NOMO-1 treated with DMSO at 0.1 percent for 48 hours (cell line): ENCODE data around the gene MAPK11.
"Not testable (repeated sequence)": the region's sequence is repeated elsewhere in the genome, so short reads cannot be mapped to it uniquely, and the experiment has no call there.

Experiments
- DNase-seq: peaks from one replicate; lab custom pipeline; 2025; ENCODE audit not compliant: unreplicated experiment; lab: John Stamatoyannopoulos, UW

MAPK11 gene

DNA sequence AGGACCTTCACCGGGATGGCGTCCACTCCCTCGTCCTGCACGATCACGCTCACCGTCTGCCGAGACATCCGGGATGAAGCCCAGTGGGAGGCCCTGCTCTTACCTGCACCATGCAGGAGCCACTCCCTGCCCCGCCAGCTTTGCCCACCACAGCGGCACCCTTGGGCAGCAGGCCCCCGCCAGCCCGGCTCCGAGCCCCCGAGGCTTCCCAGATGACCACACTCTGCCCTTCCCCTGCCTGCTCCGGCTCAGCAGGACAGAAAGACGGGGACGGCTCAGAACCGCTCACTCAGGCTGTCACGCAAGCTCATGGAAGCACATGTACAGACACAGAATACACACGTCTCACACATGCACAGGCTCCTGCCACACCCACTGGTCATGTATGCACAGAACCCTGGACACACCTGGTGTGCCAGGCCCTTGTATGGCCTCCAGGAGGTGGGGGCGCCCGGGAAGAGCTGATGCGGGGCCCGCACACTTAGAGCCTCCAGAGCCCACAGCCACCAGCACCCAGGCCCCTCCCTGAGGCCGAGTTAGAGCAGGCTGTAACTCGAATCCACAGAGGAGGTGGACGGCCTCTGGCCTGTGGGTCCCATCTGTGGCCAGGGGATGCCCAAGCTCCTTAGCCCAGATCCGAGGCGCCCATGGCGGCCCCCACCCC, 8.9 kb upstream of the MAPK11 start:
- no peak for DNase-seq

DNA sequence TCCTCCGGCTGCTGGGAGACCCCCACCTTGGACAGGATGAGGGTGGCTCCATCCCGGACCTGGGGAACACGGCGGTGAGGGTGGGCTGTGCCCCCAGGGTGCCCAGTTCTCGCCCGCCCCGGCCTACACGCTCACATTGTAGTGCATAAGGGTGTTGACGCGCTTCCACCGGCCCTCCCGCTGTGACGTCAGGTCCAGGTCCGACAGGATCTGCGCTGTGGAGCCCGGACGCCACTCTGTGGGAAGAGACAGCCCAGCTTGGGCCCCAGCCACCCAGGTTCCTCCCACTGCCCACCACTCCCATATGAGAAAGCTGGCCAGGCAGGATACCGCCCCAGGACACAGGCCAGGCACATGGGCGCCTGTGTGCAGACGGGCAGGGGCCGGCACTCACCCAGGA, 8.3 kb upstream of the MAPK11 start:
- no peak for DNase-seq

DNA sequence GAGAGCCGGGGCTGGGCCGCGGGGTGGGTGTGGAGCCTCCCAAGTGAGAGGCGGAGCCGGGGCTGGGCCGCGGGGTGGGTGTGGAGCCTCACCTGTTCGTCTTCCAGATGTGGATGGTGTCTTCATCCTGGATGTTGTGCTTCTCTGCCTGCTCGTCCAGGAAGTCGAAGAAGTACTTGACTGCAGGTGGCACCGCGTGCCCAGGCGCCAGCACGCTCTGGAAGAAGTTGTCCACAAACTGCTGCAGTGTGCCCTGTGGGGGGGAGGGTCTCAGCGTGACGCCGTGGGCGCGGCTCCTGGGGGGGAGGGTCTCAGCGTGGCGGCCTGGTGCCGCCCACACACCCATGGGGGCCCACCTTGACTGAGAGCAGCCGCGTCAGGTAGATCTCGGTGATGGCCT, 7.6 kb upstream of the MAPK11 start:
- no peak for DNase-seq

DNA sequence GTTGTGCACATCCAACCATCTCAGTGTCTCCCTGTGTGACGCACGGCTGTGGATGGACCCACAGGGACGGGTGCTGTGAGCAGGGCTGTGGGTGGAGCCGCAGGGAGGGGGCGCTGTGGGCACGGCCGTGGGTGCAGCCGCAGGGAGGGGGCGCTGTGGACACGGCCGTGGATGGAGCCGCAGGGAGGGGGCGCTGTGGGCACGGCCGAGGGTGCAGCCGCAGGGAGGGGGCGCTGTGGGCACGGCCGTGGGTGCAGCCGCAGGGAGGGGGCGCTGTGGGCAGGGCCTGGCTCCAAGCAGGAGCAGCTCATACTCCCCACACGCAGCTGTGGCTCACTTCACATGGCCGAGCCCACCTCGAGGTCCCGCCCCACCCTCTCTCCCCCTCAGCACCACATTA, 6.0 kb upstream of the MAPK11 start:
- DNase-seq = peak; percentile 19

DNA sequence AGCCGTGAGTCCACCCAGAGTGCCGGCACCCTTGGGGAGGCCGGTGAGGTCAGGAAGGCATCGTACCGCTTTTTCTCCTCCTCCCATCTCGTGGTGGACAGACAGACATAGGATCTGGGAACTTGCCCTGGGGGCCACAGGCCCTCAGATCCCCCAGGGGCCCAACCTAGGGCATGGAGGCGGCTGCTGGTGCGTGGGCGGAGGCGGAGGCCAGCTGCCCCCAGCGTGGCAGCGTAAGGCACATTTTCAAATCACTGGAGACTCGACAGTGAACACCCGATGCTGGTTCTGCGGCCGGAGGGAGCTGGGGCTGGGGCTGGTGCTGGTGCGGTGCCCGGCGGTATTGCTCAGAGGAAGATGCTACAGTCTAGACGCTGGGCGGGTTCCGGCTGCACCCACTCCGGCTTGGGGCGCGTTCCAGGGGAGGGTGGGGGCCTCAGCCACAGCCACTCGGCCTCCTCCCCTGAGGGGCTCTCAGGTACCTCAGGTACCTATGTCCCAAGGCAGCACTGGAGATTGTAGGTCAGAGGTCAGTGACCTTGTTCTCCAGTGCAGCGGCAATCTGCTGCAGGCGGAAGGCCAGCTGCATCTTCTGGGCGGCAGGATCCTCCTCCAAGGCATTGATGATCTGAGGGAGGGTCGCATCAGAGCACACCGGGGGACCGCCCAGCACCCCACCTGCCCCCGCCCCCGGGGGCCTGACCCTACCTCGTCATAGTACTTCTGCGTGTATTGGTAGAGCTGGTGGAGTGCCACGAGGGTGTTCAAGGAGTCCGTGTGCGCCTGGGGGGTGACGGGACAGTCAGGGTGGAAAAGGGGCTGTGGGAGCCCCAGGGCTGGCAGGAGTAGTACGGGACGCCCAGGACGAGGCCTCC, 5.2 kb upstream of the MAPK11 start:
- DNase-seq = no peak

DNA sequence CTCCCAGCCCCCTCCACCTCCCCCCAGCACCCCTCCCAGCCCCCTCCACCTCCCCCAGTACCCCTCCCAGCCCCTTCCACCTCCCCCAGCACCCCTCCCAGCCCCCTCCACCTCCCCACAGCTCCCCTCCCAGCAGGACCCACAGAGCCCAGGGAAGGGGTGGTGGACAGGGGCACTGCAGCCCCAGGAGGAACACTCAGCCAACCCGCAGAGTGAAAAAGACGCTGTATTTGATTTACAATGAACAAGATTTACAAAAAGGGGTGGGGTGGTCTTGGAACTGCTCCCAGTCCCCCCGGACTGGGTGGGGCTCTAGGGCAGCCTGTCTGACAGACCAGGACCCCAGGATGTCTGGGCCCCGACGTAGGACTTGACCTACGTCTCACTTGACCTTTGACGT, 4.6 kb upstream of the MAPK11 start:
- DNase-seq = no peak

DNA sequence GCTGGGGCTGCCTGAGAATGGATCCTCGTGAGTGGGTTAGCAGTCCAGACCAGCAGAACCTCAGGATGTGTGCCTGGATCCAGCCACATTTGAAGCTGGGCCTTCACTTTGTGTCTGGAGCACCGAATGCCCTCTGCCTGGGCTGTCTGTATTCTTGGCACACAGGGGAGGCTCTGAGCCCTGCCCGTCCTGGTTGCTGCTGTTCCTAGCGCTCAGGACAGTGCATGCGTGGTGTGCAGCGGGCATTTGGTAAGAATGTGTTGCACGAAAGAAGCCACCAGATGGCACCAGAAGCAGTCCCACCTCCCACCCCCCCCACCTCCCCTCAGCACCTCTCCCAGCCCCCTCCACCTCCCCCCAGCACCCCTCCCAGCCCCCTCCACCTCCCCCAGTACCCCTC, 4.1 kb upstream of the MAPK11 start:
- peak; percentile 33 for DNase-seq

DNA sequence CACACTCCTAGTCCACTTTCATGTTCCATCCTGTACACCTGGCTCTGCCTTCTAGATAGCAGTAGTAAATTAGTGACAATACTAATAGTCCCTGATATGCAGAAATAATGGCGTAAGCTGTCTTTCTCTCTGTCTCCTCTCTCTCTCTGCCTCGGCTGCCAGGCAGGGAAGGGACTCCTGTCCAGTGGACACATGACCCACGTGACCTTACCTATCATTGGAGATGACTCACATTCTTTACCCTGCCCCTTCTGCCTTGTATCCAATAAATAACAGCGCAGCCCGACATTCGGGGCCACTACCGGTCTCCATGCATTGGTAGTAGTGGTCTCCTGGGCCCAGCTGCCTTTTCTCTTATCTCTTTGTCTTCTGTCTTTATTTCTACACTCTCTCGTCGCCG, 3.6 kb upstream of the MAPK11 start:
- not testable (repeated sequence) for DNase-seq

DNA sequence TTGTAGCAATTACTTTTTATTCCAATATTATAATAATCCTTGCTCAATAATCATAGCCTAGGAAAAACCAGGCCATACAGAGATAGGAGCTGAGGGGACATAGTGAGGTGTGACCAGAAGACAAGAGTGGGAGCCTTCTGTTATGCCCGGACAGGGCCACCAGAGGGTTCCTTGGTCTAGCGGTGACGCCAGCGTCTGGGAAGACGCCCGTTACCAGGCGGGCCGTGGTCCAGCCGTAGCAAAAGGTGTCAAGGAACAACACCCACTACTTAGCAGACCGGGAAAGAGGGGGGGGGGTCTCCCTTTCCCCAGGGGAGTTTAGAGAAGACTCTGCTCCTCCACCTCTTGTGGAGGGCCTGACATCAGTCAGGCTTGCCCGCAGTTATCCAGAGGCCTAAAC, 3.2 kb upstream of the MAPK11 start:
- DNase-seq = not testable (repeated sequence)

DNA sequence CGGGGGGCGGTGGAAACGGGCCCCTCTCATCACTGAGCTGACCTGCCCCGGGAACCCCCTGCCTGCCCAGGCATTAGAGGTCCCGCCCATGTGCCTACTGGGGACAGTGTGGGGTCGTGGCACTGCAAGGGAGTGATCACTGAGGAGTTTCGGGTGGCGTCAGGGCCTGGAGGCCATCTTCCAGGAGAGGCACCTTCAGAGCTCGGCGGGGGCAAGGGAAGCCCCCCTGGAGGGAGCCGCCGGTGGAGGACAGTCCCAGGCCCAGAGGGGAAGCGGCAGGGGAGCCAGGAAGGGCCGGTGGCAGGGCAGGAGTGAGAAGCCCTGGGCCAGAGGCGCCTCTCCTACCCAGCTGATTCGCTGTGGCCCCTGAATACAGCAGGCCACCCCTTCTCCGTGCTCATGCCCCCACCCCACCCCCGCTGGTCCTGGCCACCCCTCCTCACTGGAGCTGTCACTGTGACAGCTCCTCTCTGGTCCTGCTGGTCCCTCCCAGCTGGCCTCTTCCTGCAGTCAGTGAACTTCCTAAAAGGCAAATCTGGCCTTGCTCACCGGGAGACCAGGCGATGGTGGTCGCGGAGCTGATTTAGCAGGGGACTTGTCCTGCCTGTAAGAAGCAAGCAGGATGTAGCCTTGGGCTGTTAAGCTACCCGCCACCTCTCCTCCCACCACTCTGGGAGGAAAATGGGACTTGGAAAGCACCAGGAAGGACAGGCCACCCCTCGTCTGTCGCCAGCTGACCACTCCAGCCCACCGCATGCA, 2.0 kb upstream of the MAPK11 start:
- no peak for DNase-seq

DNA sequence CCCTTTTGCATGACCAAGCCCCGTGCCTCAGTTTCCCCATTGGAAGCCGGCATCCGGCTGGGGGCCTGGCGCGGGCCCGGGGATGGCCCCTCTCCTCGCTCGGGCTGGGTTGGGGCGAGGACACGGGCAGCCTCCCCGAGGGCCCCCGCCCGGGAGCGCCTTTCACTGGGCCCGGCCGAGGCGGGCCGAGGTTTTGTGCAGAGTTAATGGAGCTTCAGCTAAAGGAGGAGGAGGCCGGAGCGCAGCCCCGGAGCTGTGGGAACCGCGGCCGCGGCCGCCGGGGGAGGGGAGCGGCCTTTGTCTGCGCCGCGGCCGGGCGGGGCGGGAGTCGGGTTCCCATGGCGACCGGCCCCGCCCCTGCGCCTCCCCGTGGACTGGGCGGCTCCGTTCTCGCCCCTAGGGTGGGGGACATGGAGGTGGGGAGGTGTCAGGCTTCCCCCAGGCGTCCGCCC, 1.4 kb upstream of the MAPK11 start:
- DNase-seq = peak; percentile 17

DNA sequence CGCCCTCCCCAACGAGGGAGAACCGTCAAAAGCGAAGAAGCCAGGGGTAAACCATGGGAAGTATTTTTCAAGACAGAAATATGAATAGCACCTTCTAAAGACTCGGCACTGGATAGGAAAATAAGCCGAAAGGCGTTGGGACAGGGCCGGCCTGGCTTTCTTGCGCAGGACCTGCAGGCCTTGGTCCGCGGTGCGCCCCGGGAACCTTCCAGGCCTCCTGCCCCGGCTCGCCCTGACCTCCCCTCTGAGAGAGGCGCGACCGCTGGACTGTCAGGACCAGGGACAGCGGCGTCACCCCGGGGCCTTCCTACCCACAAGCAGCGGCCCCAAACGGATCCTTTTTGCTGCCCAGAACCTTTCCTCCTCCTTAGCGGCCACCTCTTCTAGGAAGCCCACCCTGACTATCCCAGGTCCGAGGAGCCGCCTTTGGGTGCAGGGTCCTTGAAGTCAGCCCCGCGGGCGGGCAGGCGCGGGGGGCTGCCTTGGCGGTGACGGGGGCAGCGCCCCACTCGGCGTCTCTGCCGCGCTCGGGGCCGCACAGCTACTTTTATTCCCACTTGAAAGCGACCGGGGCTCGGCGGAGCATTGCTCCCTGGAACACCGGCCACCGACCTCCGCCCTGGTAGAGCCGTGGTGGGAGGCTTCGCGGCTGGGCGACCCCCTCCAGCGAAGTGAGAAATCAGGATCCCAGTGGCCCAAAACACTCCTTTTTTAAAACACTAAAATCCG, 650 bp upstream of the MAPK11 start:
- peak; percentile 40 for DNase-seq

DNA sequence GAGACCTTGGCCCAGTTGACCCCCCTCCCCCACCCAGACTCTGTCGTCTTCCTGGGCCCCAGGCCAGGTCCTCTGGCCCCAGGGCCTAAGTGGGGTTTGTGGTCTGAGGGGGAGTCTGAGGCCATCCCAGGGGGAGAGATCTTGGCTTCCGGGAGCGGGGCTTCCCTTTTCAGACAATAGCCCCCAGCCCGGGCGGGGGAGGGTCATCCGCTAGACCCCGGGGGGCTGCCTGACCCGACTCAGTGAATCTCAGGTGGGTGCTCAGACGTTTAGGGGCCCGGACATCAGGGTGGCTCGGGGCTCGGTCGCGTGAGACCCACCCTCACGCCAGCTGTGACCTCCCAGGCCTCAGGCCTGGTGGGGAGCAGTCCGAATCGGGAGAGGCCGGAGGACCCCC, 609 bp downstream of the MAPK11 start:
- DNase-seq = no peak

DNA sequence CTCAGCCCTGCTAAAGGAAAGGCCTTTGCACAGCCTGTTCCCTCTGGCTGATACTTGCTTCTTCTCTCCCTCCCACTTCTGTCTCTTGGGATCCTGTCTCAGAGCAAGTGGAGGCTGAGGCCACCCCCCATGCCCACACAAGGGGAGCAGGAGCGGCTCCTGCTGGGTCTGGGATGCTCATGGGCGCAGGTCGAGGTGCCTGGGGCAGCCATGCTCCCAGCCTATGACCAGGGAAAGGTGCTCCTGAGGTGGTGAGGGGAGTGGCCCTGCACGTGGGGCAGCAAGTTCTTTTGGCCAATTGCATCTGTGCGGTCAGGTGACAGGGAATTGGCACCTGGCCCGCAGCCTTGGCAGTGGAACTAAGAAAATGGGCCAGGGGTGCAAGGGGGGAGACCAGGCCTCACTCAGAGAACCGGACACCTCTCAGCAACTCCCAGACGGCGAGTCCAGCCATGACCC, 1.5 kb downstream of the MAPK11 start:
- DNase-seq = no peak

DNA sequence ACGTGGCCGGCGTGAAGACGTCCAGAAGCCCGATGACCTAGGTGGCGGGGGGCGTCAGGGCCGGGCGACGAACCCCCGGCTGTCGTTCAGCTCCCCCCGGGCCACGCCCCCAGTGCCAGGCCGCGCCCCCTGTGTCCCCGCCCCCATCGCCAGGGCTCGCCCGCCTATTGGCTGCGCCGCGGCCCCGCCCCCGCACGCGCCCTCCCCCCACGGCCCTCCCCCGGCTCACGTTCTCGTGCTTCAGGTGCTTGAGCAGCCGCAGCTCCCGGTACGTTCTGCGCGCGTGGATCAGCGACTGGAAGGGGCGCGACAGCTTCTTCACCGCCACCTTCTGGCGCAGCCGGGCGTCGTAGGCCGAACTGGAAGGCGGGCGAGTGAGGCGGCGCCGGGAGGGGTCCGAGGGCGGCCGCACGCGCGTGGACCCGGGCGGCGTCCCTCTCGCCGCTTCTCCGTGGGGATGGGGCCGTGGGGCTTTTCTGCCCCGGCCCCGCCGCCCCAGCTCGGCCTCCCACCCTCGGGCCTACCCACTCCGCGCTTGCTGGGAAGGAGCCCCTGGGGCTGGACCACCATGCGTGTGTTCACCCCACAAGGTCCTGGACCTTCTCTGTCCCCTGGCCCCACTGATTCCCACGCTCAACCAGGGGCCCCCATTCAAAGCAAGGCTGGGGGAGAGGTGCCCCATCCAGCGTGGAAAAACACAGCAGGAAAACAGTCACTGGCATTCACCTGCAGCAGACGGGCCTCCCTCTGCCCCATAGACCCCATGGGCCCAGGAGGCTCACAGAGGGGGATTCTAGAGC, 2.4 kb downstream of the MAPK11 start:
- no peak for DNase-seq

DNA sequence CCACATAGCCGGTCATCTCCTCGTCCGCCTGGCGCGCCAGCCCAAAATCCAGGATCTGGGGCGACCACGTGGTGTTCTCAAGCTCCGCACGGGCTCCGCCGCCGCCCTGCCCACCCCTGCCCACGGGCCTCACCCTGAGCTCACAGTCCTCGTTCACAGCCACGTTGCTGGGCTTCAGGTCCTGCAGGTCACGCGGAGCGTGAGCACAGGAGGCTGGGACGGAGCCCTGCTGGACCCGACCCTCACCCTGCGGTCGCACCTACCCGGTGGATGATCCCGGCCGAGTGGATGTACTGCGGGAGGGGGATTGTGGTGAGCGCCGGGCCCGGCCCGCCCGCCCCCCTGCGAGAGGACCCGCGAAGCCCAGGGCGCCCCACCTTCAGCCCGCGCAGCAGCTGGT, 3.2 kb downstream of the MAPK11 start:
- no peak for DNase-seq

DNA sequence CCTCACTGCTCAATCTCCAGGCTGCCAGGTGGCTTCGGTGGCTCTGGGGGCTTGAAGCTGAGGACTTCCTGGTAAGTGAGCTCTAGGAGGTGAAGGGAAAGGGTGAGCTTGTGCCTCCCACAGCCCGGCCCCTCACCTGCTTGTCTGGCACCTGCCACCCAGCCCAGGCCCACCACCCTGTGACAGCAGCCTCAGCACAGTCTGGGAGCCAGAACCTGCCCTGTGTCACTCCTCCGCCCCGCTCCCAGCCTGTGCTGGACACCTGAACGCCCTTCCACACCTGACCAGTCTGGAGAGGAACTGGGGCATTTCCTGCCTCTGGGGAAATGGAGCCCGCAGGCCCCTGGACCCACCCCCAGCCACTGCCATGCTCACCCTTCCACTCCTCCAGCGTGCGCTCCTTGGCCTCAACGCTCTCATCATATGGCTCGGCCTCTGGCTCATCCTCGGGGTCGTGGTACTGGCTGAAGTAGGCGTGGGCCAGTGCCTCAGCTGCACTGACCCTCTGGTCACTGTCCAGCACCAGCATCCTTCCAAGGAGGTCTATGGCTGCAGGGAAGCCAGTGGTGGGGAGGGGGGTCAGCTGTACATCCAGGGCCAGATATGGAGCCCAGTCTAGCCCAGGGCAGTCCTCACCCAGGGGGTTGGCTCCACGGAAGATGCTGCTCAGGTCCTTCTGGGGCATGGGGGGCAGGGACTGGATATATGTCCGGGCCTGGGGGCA, 5.1 kb downstream of the MAPK11 start:
- no peak for DNase-seq

DNA sequence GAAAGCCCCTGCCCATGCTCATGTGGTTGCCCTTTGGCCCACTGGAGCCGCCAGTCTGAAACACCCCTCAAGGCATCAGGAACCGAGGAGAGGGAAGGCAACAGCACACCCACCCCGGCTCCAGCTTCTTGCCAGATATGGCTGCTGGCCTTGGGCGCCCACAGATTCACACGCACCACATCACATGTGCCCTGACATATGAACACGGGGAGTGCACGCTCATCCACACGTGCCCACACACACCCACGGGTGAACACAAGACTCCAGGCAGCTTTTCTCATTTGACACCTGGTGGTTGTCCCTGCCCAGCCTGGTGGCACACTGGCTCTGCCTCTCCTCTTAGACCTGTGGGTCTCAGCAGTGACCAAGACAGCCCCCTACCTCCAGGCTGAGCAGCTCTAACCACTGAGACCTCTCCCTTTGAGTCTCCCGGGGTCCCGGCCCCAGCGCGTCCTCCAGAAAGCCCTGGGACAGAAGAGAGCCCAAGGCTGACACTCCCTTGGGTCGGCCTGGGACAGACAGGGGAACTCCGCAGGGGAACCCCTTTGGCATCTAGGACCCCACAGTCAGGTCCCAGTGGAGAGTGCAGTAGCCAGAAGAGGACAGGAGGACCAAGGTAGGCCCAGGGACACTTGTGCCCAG, 6.0 kb downstream of the MAPK11 start:
- DNase-seq = no peak

DNA sequence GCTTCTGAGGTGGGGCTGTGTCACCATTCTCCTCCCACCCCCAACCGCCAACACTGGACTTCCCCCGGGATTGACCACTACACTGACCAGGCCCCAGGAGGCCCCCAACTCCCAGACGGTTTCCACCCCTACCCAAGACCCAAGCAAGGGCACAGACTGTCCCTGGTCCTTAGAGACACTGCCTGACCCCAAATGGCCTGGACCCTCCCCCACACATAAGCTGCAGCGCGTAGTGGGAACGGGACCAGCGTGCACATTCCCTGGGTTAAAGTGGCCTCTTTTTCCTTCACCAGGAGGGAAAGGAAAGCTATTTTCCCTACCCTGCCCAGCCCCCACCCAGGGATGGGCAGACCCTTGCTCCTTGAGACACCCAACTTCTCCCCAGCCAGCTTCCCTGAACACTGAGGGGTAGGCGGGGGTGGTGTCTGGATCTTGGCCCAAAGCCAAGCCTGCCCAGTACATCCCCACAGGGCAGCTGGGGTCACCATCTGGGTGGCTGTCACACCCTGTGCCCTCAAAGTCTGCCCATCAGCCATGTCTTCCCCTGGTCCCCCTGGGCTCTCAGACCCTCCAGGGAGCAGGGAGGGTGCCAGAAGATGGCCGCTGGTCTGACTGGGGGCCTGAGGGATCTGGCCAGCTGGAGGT, 7.1 kb downstream of the MAPK11 start:
- DNase-seq = no peak
